Caco-2 (cell line): ENCODE data around the gene CCL13. TPM values are rescaled to one million over a fixed set of nuclear protein-coding genes. Genes with fewer than 3 reads are reported as not detected.
"Not testable (repeated sequence)": the region's sequence is repeated elsewhere in the genome, so short reads cannot be mapped to it uniquely, and the experiment has no call there.

ENCODE experiments used
- BruUV-seq: library from RNA; stranded (reverse); fragments of 400-500 nt; replicated peaks from 2 replicates; lab custom pipeline; 2021; lab: Mats Ljungman, UMichigan
- CTCF ChIA-PET: fragments of 300-600 bp; sonication (Branson Sonifier 250); formaldehyde crosslinking; loops from one replicate; lab custom pipeline; 2022; ENCODE audit warnings: antibody characterized with exemption; lab: Charles Lee
- POLR2A ChIA-PET: fragments of 300-600 bp; sonication (Branson Sonifier 250); formaldehyde crosslinking; loops from one replicate; lab custom pipeline; 2022; ENCODE audit warnings: antibody characterized with exemption; lab: Charles Lee
- DNase-seq, 2 experiments: peaks; one replicate each; pipeline versions ENCODE4 v3.0.0 to v3.0.0-alpha.2; 2020 to 2022
- H3K27me3 ChIP-seq: replicated peaks from 2 replicates; pipeline ENCODE4 v1.6.0; 2011; ENCODE audit warnings: low read length; ENCODE audit not compliant: control insufficient read depth, insufficient read depth
- H3K36me3 ChIP-seq: 2 replicates; pipeline ENCODE4 v1.5.1; 2011; ENCODE audit warnings: low read length; ENCODE audit not compliant: control insufficient read depth, insufficient read depth
- H3K4me1 ChIP-seq: fragments of 250-450 bp; sonication (Bioruptor Pico); 2 replicates; pipeline ENCODE4 v1.5.1; 2020; ENCODE audit warnings: mild to moderate bottlenecking
- H3K4me3 ChIP-seq: 2 replicates; pipeline ENCODE4 v1.5.1; 2011; ENCODE audit warnings: low read depth, mild to moderate bottlenecking, control low read depth, low read length
- H3K9me3 ChIP-seq: fragments of 250-450 bp; sonication (Bioruptor Pico); 2 replicates; pipeline ENCODE4 v1.5.1; 2020; ENCODE audit warnings: mild to moderate bottlenecking, moderate library complexity
- H3K27ac Mint-ChIP-seq: one replicate; pipeline ENCODE4 v1.8.0; 2022; ENCODE audit warnings: mixed read lengths; ENCODE audit not compliant: unreplicated experiment
- H3K27me3 Mint-ChIP-seq: one replicate; pipeline ENCODE4 v1.8.0; 2022; ENCODE audit warnings: mixed read lengths; ENCODE audit not compliant: insufficient read depth, unreplicated experiment
- H3K36me3 Mint-ChIP-seq: one replicate; pipeline ENCODE4 v1.8.0; 2022; ENCODE audit warnings: mild to moderate bottlenecking, mixed read lengths; ENCODE audit not compliant: insufficient read depth, unreplicated experiment
- H3K4me1 Mint-ChIP-seq: one replicate; pipeline ENCODE4 v1.8.0; 2022; ENCODE audit warnings: low read depth, mixed read lengths; ENCODE audit not compliant: unreplicated experiment
- H3K4me3 Mint-ChIP-seq: one replicate; pipeline ENCODE4 v1.8.0; 2022; ENCODE audit warnings: mild to moderate bottlenecking, moderate library complexity, mixed read lengths; ENCODE audit not compliant: unreplicated experiment
- H3K9me3 Mint-ChIP-seq: one replicate; pipeline ENCODE4 v1.8.0; 2022; ENCODE audit warnings: mixed read lengths; ENCODE audit not compliant: unreplicated experiment
- CTCF ChIP-seq, 2 experiments: fragments of 200-600 bp in 1 of 2; IDR thresholded peaks; 1 replicate in 1 of 2; 2 replicates in 1 of 2; pipeline versions ENCODE4 v1.5.1 to v1.8.0; 2011 to 2022; ENCODE audit warnings: antibody characterized with exemption in 1 of 2, control low read depth in 1 of 2, inconsistent platforms in 1 of 2, low read depth in 1 of 2, low read length in 1 of 2, mild to moderate bottlenecking in 1 of 2, moderate library complexity in 1 of 2; ENCODE audit not compliant: insufficient read depth in 1 of 2, severe bottlenecking in 1 of 2, unreplicated experiment in 1 of 2
- intact Hi-C: fragments of 100-400 bp; cut with micrococcal nuclease; formaldehyde crosslinking; loops from one replicate; pipeline ENCODE4 v1.10.0; 2022; ENCODE audit not compliant: unreplicated experiment
- total RNA-seq: library from RNA; stranded (reverse); gene quantifications from 2 replicates; pipeline ENCODE4 v1.2.3, GENCODE V29; 2022

CCL13 gene
- total RNA-seq, 1 experiment from 2014 or later = not detected

DNA sequence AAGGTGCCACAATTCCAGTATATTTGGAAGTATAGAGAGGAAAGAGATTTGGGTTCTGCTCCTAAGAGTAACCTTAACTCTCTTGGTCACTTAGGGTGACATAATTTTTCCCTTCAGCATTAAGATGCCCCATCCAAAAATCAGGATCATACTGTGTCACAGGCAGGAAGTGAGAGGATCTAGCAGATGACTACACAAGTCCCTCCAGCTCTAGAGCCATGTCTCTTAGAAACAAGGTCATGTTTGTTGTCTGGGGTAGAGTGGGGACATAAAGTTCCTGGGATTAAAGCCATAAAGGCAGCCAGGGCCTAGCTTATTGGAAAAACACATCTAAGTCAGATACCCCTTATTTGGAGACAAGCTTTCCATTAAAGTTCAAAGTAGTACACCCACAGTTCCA is 34.3 kb upstream of the CCL13 start:
- Mint-ChIP-seq H3K4me1 (no peaks in the 10 kb centered on the region), H3K9me3 (no peaks in the 10 kb centered on the region), H3K27me3 (peaks cover 12% of the 10 kb centered on the region), H3K27ac (no peak overlapping the region), H3K36me3 (no peaks in the 10 kb centered on the region), H3K4me3 (no peak overlapping the region)
- no peak overlapping the region for H3K4me3 ChIP-seq
- no peaks in the 10 kb centered on the region for H3K4me1 ChIP-seq
- no peaks in the 10 kb centered on the region for H3K27me3 ChIP-seq
- TF ChIP-seq CTCF (IDR thresholded peaks at IDR 0.05; ENCODE audit: insufficient read depth in 1 of 2, low read depth in 1 of 2, low read length in 1 of 2, severe bottlenecking in 1 of 2, unreplicated experiment in 1 of 2) = no peak
- intact Hi-C loops = no loop called here
- CTCF ChIA-PET = no interaction called here
- no peaks in the 10 kb centered on the region for H3K9me3 ChIP-seq
- no TSS peak for BruUV-seq
- H3K36me3 ChIP-seq = no peaks in the 10 kb centered on the region
- POLR2A ChIA-PET = interaction anchor here (0.6 kb wide), 1 partner anchor 132 kb away, joined by 7 read pairs; no protein-coding TSS in a partner anchor
- no peak for DNase-seq

DNA sequence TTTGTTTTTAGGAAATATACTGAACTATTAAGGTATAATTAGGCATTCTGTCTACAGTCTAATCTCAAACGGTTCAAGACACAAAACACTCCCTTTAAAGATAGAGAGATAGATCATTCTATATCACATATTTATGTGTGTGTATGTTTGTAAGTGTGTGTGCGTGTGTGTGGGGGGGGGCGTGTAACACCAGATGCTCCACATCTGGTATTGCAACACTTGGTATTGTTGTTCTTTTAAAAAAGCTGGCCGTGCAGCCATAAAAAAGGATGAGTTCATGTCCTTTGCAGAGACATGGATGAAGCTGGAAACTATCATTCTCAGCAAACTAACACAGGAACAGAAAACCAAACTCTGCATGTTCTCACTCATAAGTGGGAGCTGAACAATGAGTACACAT is 28.7 kb upstream of the CCL13 start:
- H3K4me3 ChIP-seq, H3K9me3 Mint-ChIP-seq, BruUV-seq, H3K4me1 ChIP-seq, H3K4me3 Mint-ChIP-seq, POLR2A ChIA-PET, H3K27me3 ChIP-seq, H3K4me1 Mint-ChIP-seq, H3K36me3 ChIP-seq, H3K9me3 ChIP-seq, intact Hi-C loops, H3K36me3 Mint-ChIP-seq, DNase-seq, H3K27ac Mint-ChIP-seq: not testable (repeated sequence)
- H3K27me3 Mint-ChIP-seq = peaks cover 29% of the 10 kb centered on the region
- CTCF ChIA-PET = interaction anchor here (1.3 kb wide), 1 partner anchor 34 kb away, joined by 3 read pairs; no protein-coding TSS in a partner anchor

DNA sequence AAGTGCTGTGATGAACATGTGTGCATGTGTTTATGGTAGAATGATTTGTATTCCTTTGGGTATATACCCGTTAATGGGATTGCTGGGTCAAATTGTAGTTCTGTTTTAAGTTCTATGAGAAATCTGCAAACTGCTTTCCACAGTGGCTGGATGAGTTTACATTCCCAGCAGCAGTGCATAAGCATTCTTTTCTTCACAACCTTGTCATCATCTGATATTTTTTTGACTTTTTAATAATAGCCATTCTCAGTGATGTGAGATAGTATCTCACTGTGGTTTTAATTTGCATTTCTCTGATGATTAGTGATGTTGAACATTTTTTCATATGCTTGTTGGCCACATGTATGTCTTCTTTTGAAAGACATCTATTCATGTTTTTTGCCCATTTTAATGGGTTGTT is 18.6 kb upstream of the CCL13 start:
- H3K9me3 Mint-ChIP-seq = peaks cover 6% of the 10 kb centered on the region
- no peaks in the 10 kb centered on the region for H3K4me1 Mint-ChIP-seq
- Histone ChIP-seq H3K36me3 (no peaks in the 10 kb centered on the region), H3K4me1 (no peaks in the 10 kb centered on the region), H3K27me3 (no peaks in the 10 kb centered on the region), H3K9me3 (no peaks in the 10 kb centered on the region), H3K4me3 (no peak overlapping the region)
- H3K27me3 Mint-ChIP-seq = peaks cover 10% of the 10 kb centered on the region
- TF ChIP-seq CTCF (IDR thresholded peaks at IDR 0.05; ENCODE audit: insufficient read depth in 1 of 2, low read depth in 1 of 2, low read length in 1 of 2, severe bottlenecking in 1 of 2, unreplicated experiment in 1 of 2) = no peak
- ChIA-PET POLR2A (no interaction called here), CTCF (no interaction called here)
- intact Hi-C loops = no loop called here
- no peaks in the 10 kb centered on the region for H3K36me3 Mint-ChIP-seq
- no TSS peak for BruUV-seq
- no peak overlapping the region for H3K4me3 Mint-ChIP-seq
- H3K27ac Mint-ChIP-seq = no peak overlapping the region
- no peak for DNase-seq
